UCSD-AML1 (cell line): ENCODE results near the gene BOK.
"Not testable (repeated sequence)": the region's sequence is repeated elsewhere in the genome, so short reads cannot be mapped to it uniquely, and the experiment has no call there.

Experiments used
- DNase-seq: peaks from one replicate; lab custom pipeline; 2025; ENCODE audit not compliant: unreplicated experiment; lab: John Stamatoyannopoulos, UW

Gene BOK

GRCh38 chr2:241555711-241556110 lies 2.8 kb upstream of the BOK start:
- DNase-seq, result peak; percentile 30

GRCh38 chr2:241556746-241557145 lies 1.8 kb upstream of the BOK start:
- no peak for DNase-seq

GRCh38 chr2:241559323-241560161 lies 997 bp downstream of the BOK start:
- DNase-seq, result no peak

- no peak for DNase-seq
Observed at GRCh38 chr2:241560162-241560882, 1.8 kb downstream of the BOK start.

- no peak for DNase-seq
Observed at GRCh38 chr2:241560883-241561474, 2.4 kb downstream of the BOK start.

GRCh38 chr2:241561832-241562231 lies 3.3 kb downstream of the BOK start:
- DNase-seq, result no peak

GRCh38 chr2:241562269-241562891 lies 3.8 kb downstream of the BOK start:
- no peak for DNase-seq

GRCh38 chr2:241563031-241563507 lies 4.5 kb downstream of the BOK start:
- DNase-seq, result no peak

GRCh38 chr2:241563571-241563980 lies 5.0 kb downstream of the BOK start:
- DNase-seq, result no peak

- DNase-seq, result no peak
Observed at GRCh38 chr2:241563981-241564595, 5.5 kb downstream of the BOK start.

- DNase-seq, result peak; percentile 50
Observed at GRCh38 chr2:241564596-241565410, 6.3 kb downstream of the BOK start.

GRCh38 chr2:241565411-241565810 lies 6.9 kb downstream of the BOK start:
- DNase-seq, result no peak

GRCh38 chr2:241566021-241566420 lies 7.5 kb downstream of the BOK start:
- not testable (repeated sequence) for DNase-seq

- no peak for DNase-seq
Observed at GRCh38 chr2:241566468-241566867, 7.9 kb downstream of the BOK start.

GRCh38 chr2:241567266-241567665 lies 8.7 kb downstream of the BOK start:
- DNase-seq, result not testable (repeated sequence)

GRCh38 chr2:241567776-241568175 lies 9.2 kb downstream of the BOK start:
- no peak for DNase-seq

GRCh38 chr2:241568726-241569125 lies 10.2 kb downstream of the BOK start:
- DNase-seq, result no peak

GRCh38 chr2:241569831-241570281 lies 11.3 kb downstream of the BOK start:
- DNase-seq, result no peak

GRCh38 chr2:241570961-241571581 lies 12.5 kb downstream of the BOK start:
- DNase-seq, result peak; percentile 48
